Occipital lobe (tissue), 2 donors: ENCODE measurements around the gene CSPG5. TPM values are rescaled to one million over a fixed set of nuclear protein-coding genes. Genes with fewer than 3 reads are reported as not detected.

ENCODE experiments used
- DNase-seq: peaks from one replicate; lab custom pipeline; 2025; lab: John Stamatoyannopoulos, UW
- total RNA-seq: library from RNA; depleted of rRNA; stranded (reverse); fragments of >200 nt; gene quantifications from one replicate; pipeline ENCODE4 v1.2.3, GENCODE V29; 2014

CSPG5 gene
- total RNA-seq, 1 donor from 2014 or later: 131 TPM

- DNase-seq: no peak
Measured at GRCh38 chr3:47588053-47588452, 9.4 kb upstream of the CSPG5 start.

GRCh38 chr3:47586746-47587145, 8.1 kb upstream of the CSPG5 start:
- DNase-seq: no peak

GRCh38 chr3:47583320-47584075, 4.8 kb upstream of the CSPG5 start:
- DNase-seq: no peak

GRCh38 chr3:47581835-47582234, 3.2 kb upstream of the CSPG5 start:
- no peak for DNase-seq

DNA sequence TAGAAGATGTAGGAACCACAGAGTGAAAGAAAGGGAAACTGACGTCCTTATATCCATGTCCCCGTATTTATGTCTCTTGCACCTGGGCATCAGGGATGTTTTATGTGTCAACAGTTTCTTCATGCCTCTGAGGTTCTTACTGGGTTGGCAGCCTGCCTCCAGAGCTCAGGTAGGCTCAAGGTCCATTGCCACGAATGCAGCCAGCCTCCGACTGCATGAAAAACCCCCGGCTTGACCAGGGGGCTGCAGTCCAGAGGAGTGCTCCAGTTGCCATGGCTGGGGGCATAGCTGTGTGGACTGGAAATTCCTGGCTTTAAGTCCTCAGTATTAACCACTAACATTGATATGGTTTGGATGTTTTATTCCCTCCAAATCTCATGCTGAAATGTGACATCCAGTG, 2.8 kb upstream of the CSPG5 start:
- DNase-seq: no peak

DNA sequence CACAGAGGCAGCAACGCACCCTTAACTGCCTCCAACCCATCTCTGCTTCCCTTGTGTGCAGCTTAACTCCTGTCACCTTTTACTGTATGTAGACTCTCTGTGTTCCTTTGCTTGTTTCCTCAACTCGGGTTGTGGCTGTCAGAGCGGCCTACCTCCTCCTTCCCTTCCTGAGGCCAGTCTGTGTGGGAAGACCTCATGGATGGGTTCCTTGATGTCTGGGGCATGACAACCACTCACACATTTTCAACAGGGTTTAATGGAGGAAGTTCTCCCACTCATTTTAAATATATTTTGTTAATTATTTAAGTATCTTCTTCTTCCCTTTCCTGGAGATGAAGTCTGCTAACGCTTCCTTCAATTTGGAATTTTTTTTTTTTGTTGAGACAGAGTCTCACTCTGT, 1.8 kb upstream of the CSPG5 start:
- no peak for DNase-seq

GRCh38 chr3:47579875-47580274, 1.2 kb upstream of the CSPG5 start:
- DNase-seq: no peak

DNA sequence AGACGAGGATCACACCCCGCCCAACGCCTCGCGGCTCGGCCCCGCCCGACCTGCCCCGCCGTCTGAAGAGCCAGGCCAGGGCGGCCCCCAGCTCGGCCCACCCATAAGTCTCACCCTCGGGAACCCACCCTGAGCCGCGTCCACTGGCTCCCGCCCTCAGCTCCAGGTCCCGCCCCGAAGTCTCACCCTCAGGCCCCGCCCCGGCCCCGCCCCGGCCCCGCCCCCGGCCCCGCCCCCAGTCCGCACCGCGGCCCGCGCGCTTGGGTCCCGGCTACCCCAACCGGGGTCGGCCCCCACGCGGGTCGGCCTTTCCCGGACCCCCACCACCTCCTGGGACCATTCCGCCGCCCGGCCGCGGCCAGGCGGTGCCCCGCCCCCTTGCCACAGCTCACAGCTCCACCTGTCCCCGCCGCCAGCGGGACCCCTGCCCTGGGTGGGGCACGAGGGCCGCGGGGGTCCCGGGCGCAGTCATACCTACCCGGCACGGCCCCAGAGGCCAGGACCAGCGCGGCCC, 489 bp downstream of the CSPG5 start:
- no peak for DNase-seq

GRCh38 chr3:47577583-47578118, 1.0 kb downstream of the CSPG5 start:
- DNase-seq: no peak

- peak; percentile 37 for DNase-seq
Measured at GRCh38 chr3:47573190-47574172, 5.2 kb downstream of the CSPG5 start.

GRCh38 chr3:47571391-47572175, 7.1 kb downstream of the CSPG5 start:
- peak; percentile 21 for DNase-seq

- no peak for DNase-seq
Measured at GRCh38 chr3:47568901-47569300, 9.8 kb downstream of the CSPG5 start.

DNA sequence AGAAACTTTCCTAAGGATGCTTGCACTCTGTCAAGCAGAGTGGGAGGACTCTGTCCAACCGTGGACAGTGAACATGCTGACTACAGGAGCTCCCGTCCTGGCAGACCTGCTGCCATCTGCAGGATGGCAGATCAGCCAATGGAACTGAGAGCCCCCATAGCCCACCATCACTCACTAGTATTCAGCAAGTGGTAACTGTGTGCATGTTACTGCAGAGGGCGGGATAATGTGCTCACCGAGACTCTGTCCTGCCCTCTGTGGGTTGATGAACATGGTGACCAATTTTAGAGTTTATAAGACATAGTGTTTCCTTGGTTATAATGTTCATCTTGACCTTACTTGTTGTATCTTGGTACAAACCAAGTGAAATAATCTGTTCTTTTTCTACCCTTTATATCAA, 11.5 kb downstream of the CSPG5 start:
- DNase-seq: no peak

- no peak for DNase-seq
Measured at GRCh38 chr3:47566667-47567066, 12.0 kb downstream of the CSPG5 start.

GRCh38 chr3:47565734-47566550, 12.7 kb downstream of the CSPG5 start:
- DNase-seq: no peak

DNA sequence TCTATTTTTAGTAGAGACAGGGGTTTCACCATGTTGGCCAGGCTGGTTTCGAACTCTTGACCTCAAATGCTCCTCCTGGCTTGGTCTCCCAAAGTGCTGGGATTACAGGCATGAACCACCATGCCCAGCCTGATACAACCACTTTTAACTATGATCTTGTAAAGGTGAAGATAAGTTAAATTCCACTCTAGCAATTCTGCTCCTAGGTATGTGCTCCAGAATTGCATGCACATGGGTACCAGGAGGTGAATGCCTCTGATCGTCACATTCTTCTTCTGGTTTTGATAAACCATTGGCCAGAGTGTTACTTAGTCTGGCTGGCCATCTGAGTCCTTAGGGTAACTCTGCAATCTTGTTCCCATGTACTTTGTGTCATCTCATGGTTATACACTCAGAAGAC, 22.3 kb downstream of the CSPG5 start:
- DNase-seq: no peak

DNA sequence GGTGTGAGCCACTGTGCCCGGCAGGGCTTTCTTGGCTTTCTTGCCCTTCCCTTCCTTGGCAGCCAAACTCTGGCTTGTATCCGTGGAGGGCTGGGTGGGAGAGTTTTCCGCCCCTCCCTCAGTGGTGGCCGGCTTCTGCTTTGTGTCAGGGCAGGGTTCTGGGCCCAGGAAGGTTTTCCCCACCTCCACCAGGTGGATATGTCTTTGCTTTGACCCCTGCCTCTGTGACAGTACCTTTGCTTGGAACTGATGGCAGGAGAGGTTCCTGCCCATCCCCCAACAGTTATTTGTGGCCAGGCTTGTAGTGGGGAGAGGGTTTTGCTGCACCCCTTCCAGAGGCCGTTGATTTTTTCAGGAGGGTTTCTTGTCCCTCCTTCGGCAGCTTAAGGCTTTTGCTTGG, 24.3 kb downstream of the CSPG5 start:
- DNase-seq: no peak

- DNase-seq: no peak
Measured at GRCh38 chr3:47553407-47553806, 25.3 kb downstream of the CSPG5 start.

- DNase-seq: peak; percentile 7
Measured at GRCh38 chr3:47542471-47543173, 36.0 kb downstream of the CSPG5 start.
